ENCODE measurements around the gene ARHGAP44. TPM values are rescaled to one million over a fixed set of nuclear protein-coding genes. Genes with fewer than 3 reads are reported as not detected.

Gene ARHGAP44
- total and polyA plus RNA-seq, 2 experiments from 2014 or later, result 5.8 to 16.4 TPM

DNA sequence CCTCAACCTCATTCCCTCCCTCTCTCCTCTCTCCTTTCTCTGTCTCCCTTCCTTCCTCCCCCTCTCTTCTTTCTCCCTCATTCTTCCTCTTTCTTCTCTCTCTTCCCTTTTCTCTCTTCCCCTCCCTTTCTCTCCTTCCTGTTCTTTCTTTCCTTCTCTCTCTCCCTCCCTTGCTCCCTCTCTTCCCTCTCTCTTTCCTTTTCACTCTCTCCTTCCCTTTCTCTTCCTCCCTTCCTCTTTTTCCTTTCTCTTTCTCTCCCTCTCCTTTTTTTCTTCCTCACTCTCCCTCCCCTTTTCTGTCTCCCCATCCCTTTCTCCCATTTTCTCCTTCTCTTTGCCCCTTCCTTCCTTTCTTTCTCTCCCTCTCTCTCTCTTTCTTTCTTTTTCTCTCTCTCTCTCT, 236.4 kb downstream of the ARHGAP44 start (continued):
- TF ChIP-seq, protein P1, sequence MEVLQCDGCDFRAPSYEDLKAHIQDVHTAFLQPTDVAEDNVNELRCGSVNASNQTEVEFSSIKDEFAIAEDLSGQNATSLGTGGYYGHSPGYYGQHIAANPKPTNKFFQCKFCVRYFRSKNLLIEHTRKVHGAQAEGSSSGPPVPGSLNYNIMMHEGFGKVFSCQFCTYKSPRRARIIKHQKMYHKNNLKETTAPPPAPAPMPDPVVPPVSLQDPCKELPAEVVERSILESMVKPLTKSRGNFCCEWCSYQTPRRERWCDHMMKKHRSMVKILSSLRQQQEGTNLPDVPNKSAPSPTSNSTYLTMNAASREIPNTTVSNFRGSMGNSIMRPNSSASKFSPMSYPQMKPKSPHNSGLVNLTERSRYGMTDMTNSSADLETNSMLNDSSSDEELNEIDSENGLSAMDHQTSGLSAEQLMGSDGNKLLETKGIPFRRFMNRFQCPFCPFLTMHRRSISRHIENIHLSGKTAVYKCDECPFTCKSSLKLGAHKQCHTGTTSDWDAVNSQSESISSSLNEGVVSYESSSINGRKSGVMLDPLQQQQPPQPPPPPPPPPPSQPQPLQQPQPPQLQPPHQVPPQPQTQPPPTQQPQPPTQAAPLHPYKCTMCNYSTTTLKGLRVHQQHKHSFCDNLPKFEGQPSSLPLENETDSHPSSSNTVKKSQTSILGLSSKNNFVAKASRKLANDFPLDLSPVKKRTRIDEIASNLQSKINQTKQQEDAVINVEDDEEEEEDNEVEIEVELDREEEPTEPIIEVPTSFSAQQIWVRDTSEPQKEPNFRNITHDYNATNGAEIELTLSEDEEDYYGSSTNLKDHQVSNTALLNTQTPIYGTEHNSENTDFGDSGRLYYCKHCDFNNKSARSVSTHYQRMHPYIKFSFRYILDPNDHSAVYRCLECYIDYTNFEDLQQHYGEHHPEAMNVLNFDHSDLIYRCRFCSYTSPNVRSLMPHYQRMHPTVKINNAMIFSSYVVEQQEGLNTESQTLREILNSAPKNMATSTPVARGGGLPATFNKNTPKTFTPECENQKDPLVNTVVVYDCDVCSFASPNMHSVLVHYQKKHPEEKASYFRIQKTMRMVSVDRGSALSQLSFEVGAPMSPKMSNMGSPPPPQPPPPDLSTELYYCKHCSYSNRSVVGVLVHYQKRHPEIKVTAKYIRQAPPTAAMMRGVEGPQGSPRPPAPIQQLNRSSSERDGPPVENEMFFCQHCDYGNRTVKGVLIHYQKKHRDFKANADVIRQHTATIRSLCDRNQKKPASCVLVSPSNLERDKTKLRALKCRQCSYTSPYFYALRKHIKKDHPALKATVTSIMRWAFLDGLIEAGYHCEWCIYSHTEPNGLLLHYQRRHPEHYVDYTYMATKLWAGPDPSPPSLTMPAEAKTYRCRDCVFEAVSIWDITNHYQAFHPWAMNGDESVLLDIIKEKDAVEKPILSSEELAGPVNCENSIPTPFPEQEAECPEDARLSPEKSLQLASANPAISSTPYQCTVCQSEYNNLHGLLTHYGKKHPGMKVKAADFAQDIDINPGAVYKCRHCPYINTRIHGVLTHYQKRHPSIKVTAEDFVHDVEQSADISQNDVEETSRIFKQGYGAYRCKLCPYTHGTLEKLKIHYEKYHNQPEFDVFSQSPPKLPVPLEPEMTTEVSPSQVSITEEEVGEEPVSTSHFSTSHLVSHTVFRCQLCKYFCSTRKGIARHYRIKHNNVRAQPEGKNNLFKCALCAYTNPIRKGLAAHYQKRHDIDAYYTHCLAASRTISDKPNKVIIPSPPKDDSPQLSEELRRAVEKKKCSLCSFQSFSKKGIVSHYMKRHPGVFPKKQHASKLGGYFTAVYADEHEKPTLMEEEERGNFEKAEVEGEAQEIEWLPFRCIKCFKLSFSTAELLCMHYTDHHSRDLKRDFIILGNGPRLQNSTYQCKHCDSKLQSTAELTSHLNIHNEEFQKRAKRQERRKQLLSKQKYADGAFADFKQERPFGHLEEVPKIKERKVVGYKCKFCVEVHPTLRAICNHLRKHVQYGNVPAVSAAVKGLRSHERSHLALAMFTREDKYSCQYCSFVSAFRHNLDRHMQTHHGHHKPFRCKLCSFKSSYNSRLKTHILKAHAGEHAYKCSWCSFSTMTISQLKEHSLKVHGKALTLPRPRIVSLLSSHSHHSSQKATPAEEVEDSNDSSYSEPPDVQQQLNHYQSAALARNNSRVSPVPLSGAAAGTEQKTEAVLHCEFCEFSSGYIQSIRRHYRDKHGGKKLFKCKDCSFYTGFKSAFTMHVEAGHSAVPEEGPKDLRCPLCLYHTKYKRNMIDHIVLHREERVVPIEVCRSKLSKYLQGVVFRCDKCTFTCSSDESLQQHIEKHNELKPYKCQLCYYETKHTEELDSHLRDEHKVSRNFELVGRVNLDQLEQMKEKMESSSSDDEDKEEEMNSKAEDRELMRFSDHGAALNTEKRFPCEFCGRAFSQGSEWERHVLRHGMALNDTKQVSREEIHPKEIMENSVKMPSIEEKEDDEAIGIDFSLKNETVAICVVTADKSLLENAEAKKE (CRISPR knock-in tag; IDR thresholded peaks at IDR 0.05), result no peak
- no peak for TF ChIP-seq POLR2AphosphoS5 (IDR thresholded peaks at IDR 0.05; ENCODE audit: low read depth)
- no peak for TF ChIP-seq EZH2 (IDR thresholded peaks at IDR 0.05; ENCODE audit: low read depth, unreplicated experiment)
- TF ChIP-seq, protein P2, sequence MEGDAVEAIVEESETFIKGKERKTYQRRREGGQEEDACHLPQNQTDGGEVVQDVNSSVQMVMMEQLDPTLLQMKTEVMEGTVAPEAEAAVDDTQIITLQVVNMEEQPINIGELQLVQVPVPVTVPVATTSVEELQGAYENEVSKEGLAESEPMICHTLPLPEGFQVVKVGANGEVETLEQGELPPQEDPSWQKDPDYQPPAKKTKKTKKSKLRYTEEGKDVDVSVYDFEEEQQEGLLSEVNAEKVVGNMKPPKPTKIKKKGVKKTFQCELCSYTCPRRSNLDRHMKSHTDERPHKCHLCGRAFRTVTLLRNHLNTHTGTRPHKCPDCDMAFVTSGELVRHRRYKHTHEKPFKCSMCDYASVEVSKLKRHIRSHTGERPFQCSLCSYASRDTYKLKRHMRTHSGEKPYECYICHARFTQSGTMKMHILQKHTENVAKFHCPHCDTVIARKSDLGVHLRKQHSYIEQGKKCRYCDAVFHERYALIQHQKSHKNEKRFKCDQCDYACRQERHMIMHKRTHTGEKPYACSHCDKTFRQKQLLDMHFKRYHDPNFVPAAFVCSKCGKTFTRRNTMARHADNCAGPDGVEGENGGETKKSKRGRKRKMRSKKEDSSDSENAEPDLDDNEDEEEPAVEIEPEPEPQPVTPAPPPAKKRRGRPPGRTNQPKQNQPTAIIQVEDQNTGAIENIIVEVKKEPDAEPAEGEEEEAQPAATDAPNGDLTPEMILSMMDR (conservative IDR thresholded peaks at IDR 0.05; ENCODE audit: low read depth in 2 of 2), result no peak
- TF ChIP-seq ZNF114 (CRISPR knock-in tag; IDR thresholded peaks at IDR 0.05), result no peak
- TF ChIP-seq, protein P3, sequence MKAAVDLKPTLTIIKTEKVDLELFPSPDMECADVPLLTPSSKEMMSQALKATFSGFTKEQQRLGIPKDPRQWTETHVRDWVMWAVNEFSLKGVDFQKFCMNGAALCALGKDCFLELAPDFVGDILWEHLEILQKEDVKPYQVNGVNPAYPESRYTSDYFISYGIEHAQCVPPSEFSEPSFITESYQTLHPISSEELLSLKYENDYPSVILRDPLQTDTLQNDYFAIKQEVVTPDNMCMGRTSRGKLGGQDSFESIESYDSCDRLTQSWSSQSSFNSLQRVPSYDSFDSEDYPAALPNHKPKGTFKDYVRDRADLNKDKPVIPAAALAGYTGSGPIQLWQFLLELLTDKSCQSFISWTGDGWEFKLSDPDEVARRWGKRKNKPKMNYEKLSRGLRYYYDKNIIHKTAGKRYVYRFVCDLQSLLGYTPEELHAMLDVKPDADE (IDR thresholded peaks at IDR 0.05), result no peak
- TF ChIP-seq EZH2phosphoT487 (IDR thresholded peaks at IDR 0.05; ENCODE audit: unreplicated experiment), result no peak

All from GM23338 (cell line).